22Rv1 (cell line): ENCODE data around the gene RNF152.

Experiments used
- ZFX ChIP-seq: fragments of 450-650 bp; IDR thresholded peaks from 2 replicates; pipeline ENCODE4 v1.6.1; 2017; ENCODE audit warnings: antibody characterized with exemption, borderline replicate concordance
- TF ChIP-seq, protein P1 (sequence below): fragments of 450-650 bp; IDR thresholded peaks from 2 replicates; pipeline ENCODE4 v1.5.1; 2017; ENCODE audit warnings: mild to moderate bottlenecking

DNA sequence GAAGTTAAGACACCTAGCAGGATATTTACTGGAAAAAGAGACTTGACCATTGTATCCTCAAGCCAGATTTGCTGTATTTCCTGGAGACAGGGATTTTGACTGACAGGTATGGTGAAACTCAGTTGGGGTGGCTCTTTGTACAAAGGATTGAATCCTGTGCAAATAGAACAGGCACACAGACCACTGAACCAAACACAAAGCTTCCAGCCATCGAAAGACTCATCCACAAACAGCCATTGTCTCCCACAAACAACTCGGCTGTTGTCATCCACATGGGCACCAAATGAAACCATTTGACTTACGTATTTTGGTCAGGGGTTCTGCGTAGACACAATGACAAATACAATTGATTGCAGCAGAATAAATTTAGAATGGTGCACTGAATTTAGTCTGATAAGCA, 15.9 kb downstream of the RNF152 start:
- TF ChIP-seq ZFX = no peak
- TF ChIP-seq, protein P1, sequence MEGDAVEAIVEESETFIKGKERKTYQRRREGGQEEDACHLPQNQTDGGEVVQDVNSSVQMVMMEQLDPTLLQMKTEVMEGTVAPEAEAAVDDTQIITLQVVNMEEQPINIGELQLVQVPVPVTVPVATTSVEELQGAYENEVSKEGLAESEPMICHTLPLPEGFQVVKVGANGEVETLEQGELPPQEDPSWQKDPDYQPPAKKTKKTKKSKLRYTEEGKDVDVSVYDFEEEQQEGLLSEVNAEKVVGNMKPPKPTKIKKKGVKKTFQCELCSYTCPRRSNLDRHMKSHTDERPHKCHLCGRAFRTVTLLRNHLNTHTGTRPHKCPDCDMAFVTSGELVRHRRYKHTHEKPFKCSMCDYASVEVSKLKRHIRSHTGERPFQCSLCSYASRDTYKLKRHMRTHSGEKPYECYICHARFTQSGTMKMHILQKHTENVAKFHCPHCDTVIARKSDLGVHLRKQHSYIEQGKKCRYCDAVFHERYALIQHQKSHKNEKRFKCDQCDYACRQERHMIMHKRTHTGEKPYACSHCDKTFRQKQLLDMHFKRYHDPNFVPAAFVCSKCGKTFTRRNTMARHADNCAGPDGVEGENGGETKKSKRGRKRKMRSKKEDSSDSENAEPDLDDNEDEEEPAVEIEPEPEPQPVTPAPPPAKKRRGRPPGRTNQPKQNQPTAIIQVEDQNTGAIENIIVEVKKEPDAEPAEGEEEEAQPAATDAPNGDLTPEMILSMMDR = no peak
